Activated B cell treated with CpG ODN at 0.5 μM for 24 hours (primary cell): ENCODE measurements around the gene CD4. TPM values are rescaled to one million over a fixed set of nuclear protein-coding genes. Genes with fewer than 3 reads are reported as not detected.
"Not testable (repeated sequence)": the region's sequence is repeated elsewhere in the genome, so short reads cannot be mapped to it uniquely, and the experiment has no call there.

ENCODE experiments used
- ATAC-seq: fragments of 200-7000 bp; cut with Tn5 transposase; one replicate; pipeline ENCODE4 v1.10.0; 2021; ENCODE audit warnings: low read depth, mild to moderate bottlenecking, moderate library complexity
- CTCF ChIA-PET: fragments of 350-600 bp; sonication (Branson Sonifier 250); formaldehyde crosslinking; loops from one replicate; lab custom pipeline; 2021; ENCODE audit warnings: antibody characterized with exemption; lab: Charles Lee
- POLR2A ChIA-PET: fragments of 350-600 bp; sonication (Branson Sonifier 250); formaldehyde crosslinking; loops from one replicate; lab custom pipeline; 2021; ENCODE audit warnings: antibody characterized with exemption; lab: Charles Lee
- DNase-seq: peaks from one replicate; pipeline ENCODE4 v3.0.0; 2022
- H3K27ac Mint-ChIP-seq: one replicate; pipeline ENCODE4 v1.8.0; 2020; ENCODE audit warnings: mixed read lengths
- H3K27me3 Mint-ChIP-seq: one replicate; pipeline ENCODE4 v1.8.0; 2021; ENCODE audit warnings: mixed read lengths
- H3K36me3 Mint-ChIP-seq: one replicate; pipeline ENCODE4 v1.8.0; 2021; ENCODE audit warnings: low read depth, mixed read lengths
- H3K4me1 Mint-ChIP-seq: one replicate; pipeline ENCODE4 v1.8.0; 2021; ENCODE audit warnings: mixed read lengths
- H3K4me3 Mint-ChIP-seq: one replicate; pipeline ENCODE4 v1.8.0; 2020; ENCODE audit warnings: mild to moderate bottlenecking, mixed read lengths
- H3K9me3 Mint-ChIP-seq: one replicate; pipeline ENCODE4 v1.8.0; 2020; ENCODE audit warnings: mixed read lengths
- CTCF ChIP-seq: fragments of 200-600 bp; IDR thresholded peaks from one replicate; pipeline ENCODE4 v1.8.0; 2022; ENCODE audit warnings: antibody characterized with exemption, mild to moderate bottlenecking
- intact Hi-C: fragments of 100-400 bp; cut with micrococcal nuclease; formaldehyde crosslinking; loops from one replicate; pipeline ENCODE4 v1.15.1; 2024
- total RNA-seq: library from RNA; stranded (reverse); gene quantifications from 2 replicates; pipeline ENCODE4 v1.2.3, GENCODE V29; 2022

CD4 gene
- total RNA-seq, 1 donor from 2014 or later, result 0.22 TPM

GRCh38 chr12:6861391-6861790, 72.1 kb downstream of the CD4 start:
- H3K36me3 Mint-ChIP-seq, result peaks cover 90% of the 10 kb centered on the region
- intact Hi-C loops, result no loop called here
- ChIA-PET CTCF (no interaction called here), POLR2A (interaction anchor here (1.8 kb wide), 1 partner anchor 9 kb away, joined by 6 read pairs; the partner anchor contains the start of gene USP5)
- no peak overlapping the region for H3K4me3 Mint-ChIP-seq
- no peaks in the 10 kb centered on the region for H3K27me3 Mint-ChIP-seq
- peaks cover 2% of the 10 kb centered on the region for H3K4me1 Mint-ChIP-seq
- no peak for TF ChIP-seq CTCF
- DNase-seq (no peak), ATAC-seq (no peak)
- no peaks in the 10 kb centered on the region for H3K9me3 Mint-ChIP-seq
- no peak overlapping the region for H3K27ac Mint-ChIP-seq

GRCh38 chr12:6863033-6863432, 73.7 kb downstream of the CD4 start:
- CTCF ChIA-PET, result interaction anchor here (0.6 kb wide), 1 partner anchor 70 kb away, joined by 3 read pairs; no protein-coding TSS in a partner anchor
- DNase-seq, result no peak
- peaks cover 76% of the 10 kb centered on the region for H3K36me3 Mint-ChIP-seq
- H3K9me3 Mint-ChIP-seq, result no peaks in the 10 kb centered on the region
- H3K4me1 Mint-ChIP-seq, result peaks cover 14% of the 10 kb centered on the region
- POLR2A ChIA-PET, result interaction anchor here (1.1 kb wide), 1 partner anchor 11 kb away, joined by 3 read pairs; the partner anchor contains the start of gene USP5
- TF ChIP-seq CTCF, result no peak
- H3K4me3 Mint-ChIP-seq, result no peak overlapping the region
- intact Hi-C loops, result no loop called here
- H3K27ac Mint-ChIP-seq, result no peak overlapping the region
- ATAC-seq, result no peak
- H3K27me3 Mint-ChIP-seq, result no peaks in the 10 kb centered on the region

- CTCF ChIA-PET, result no interaction called here
- Mint-ChIP-seq H3K9me3 (no peaks in the 10 kb centered on the region), H3K27ac (no peak overlapping the region), H3K4me3 (no peak overlapping the region), H3K27me3 (no peaks in the 10 kb centered on the region), H3K36me3 (peaks cover 69% of the 10 kb centered on the region), H3K4me1 (peaks cover 21% of the 10 kb centered on the region)
- TF ChIP-seq CTCF, result no peak
- no peak for DNase-seq
- POLR2A ChIA-PET, result interaction anchor here (1.1 to 11.1 kb wide), 2 partner anchors 10 to 11 kb away, joined by 3 to 190 read pairs; partner anchors contain the start of genes CDCA3 and USP5
- intact Hi-C loops, result no loop called here
- no peak for ATAC-seq
Measured at GRCh38 chr12:6863586-6864321, 74.4 kb downstream of the CD4 start.

- CTCF ChIA-PET, DNase-seq, intact Hi-C loops, H3K4me3 Mint-ChIP-seq, H3K9me3 Mint-ChIP-seq, ATAC-seq, H3K27ac Mint-ChIP-seq, H3K27me3 Mint-ChIP-seq: not testable (repeated sequence)
- Mint-ChIP-seq H3K4me1 (peaks cover 31% of the 10 kb centered on the region), H3K36me3 (peaks cover 67% of the 10 kb centered on the region)
- POLR2A ChIA-PET, result interaction anchor here (0.6 to 11.1 kb wide), 5 partner anchors 12 to 1071 kb away, joined by 4 to 190 read pairs (median 5); partner anchors contain the start of genes C12orf57, CDCA3, RNU7-1 and USP5
Measured at GRCh38 chr12:6865307-6865706, 76.0 kb downstream of the CD4 start.

GRCh38 chr12:6866163-6866919, 77.0 kb downstream of the CD4 start:
- ChIA-PET POLR2A (interaction anchor here (0.8 to 11.1 kb wide), 11 partner anchors 11 to 273 kb away, joined by 3 to 190 read pairs (median 5); partner anchors contain the start of genes C12orf57, CDCA3, COPS7A and MLF2), CTCF (interaction anchor here (0.6 to 3.4 kb wide), 3 partner anchors 14 to 25 kb away, joined by 3 to 34 read pairs (median 6); partner anchors contain the start of genes CDCA3 and USP5)
- intact Hi-C loops, result loop anchor here (2.0 kb wide), 1 partner anchor 772 kb away; no protein-coding TSS in a partner anchor
- H3K27ac Mint-ChIP-seq, result peak overlapping the region; percentile 84
- peak overlapping the region; percentile 89 for H3K4me3 Mint-ChIP-seq
- H3K9me3 Mint-ChIP-seq, result no peaks in the 10 kb centered on the region
- H3K27me3 Mint-ChIP-seq, result no peaks in the 10 kb centered on the region
- ATAC-seq (no peak), DNase-seq (no peak)
- no peak for TF ChIP-seq CTCF
- H3K36me3 Mint-ChIP-seq, result peaks cover 67% of the 10 kb centered on the region
- peaks cover 40% of the 10 kb centered on the region for H3K4me1 Mint-ChIP-seq
